GM19324 (cell line): ENCODE measurements around the gene VASP.

Source experiments
- ATAC-seq: cut with Tn5 transposase; IDR thresholded peaks from one replicate; pipeline ENCODE4 v1.9.1; 2021; ENCODE audit warnings: mild to moderate bottlenecking, moderate library complexity; ENCODE audit not compliant: unreplicated experiment, low FRiP score

Gene VASP

DNA sequence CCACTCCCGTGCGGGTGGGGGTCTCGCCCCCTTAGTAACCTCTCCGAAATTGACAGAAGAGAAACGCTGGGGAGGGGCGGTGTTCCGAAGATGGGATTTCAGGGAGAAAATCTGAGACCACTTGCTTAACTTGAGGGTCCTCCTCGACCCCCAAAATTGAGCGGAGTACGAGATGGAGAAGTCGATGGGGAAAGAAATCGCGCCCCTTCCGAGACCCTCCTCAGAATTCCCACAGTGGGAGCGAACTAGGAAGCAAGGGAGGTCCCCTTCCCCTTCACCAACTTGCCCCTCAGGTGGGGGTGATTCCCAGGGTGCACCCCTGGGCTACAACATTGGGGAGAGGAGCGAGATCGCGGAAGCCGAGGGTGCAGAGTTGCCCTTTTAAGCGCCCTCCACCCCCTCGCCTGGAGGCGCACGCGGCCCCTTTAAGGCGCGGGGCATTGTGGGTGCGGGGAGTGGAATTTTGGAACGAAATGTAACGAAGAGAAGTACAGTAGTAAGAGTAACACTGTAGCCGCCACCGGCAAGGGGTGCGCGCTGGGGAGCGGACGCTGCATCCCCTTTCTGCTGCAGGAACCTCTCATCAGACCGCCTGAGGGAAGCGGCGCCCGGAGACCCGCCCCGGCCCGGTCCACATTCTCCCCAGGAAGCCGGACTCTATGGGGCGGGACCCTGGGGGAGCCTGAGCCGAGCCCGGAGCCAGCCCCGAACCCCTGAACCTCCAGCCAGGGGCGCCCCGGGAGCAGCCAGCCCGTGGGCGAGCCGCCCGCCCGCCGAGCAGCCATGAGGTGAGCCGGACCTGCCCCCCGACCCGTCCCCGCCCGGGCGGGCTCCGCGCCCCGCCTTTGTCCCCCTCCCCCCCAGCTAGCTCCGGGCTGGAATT is at the start of gene VASP:
TSS of gene VASP (plus strand) at position 491 of the 883 bp plus-strand sequence. CDS start at position 784, 293 bp downstream.
- ATAC-seq: peak; percentile 52

GRCh38 chr19:45457776-45458175 is 49.5 kb upstream of the VASP start:
- ATAC-seq: no peak

- no peak for ATAC-seq
These were observed 46.4 kb upstream of the VASP start for GRCh38 chr19:45460807-45461347.

GRCh38 chr19:45462174-45462573 is 45.1 kb upstream of the VASP start:
- ATAC-seq: no peak

- no peak for ATAC-seq
These were observed 44.0 kb upstream of the VASP start for GRCh38 chr19:45463241-45463640.

- no peak for ATAC-seq
These were observed 43.0 kb upstream of the VASP start for GRCh38 chr19:45464274-45464673.

GRCh38 chr19:45464852-45465441 is 42.3 kb upstream of the VASP start:
- no peak for ATAC-seq

DNA sequence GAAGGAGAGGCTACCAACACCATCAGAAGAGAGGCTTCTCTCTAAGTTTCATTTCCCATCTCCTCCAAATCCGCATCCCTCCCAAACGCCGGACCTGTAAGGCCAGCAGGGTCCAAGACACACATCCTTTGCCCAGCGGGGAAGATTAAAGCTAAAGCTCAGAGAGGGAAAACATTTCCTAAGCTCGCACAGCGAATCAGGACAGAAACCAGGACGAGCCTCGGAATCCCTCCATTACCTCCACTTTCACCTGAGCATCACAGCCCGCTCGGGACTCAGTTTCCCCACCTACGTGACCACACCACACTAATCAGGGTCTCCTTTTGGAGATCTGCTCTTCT is 40.2 kb upstream of the VASP start:
- no peak for ATAC-seq

DNA sequence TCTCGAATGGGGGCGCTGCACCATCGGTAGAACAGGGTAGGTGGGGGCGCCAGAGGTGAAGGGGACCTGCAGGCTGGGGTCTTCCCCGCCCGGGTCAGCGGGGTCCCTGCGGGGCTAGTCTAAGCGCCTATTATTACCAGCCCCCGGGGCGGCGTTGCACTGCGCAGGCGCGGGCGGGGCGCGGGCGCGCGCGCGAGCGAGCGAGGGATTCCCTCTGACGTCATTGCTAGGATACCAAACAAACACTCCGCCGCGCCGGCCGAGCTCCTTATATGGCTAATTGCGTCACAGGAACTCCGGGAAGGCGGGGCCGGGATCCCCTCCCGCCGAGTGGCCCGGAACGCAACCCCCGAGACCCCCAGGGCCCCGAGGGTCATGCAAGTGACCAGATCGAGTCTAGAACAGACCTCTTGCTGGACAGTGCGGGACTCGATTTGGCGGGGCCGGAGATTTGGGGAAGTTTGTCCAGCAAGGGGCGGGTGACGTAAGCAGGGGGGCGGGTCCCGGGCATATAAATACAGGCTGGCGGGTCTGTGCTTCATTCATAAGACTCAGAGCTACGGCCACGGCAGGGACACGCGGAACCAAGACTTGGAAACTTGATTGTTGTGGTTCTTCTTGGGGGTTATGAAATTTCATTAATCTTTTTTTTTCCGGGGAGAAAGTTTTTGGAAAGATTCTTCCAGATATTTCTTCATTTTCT is 39.7 kb upstream of the VASP start, which contains the start of gene FOSB:
TSS of gene FOSB (plus strand) at position 541 of the 703 bp plus-strand sequence. CDS start 591 bp downstream, outside the sequence.
- peak; percentile 44 for ATAC-seq

DNA sequence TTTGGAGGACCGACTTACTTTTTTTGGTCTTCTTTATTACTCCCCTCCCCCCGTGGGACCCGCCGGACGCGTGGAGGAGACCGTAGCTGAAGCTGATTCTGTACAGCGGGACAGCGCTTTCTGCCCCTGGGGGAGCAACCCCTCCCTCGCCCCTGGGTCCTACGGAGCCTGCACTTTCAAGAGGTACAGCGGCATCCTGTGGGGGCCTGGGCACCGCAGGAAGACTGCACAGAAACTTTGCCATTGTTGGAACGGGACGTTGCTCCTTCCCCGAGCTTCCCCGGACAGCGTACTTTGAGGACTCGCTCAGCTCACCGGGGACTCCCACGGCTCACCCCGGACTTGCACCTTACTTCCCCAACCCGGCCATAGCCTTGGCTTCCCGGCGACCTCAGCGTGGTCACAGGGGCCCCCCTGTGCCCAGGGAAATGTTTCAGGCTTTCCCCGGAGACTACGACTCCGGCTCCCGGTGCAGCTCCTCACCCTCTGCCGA is 39.1 kb upstream of the VASP start:
- ATAC-seq: peak; percentile 7

DNA sequence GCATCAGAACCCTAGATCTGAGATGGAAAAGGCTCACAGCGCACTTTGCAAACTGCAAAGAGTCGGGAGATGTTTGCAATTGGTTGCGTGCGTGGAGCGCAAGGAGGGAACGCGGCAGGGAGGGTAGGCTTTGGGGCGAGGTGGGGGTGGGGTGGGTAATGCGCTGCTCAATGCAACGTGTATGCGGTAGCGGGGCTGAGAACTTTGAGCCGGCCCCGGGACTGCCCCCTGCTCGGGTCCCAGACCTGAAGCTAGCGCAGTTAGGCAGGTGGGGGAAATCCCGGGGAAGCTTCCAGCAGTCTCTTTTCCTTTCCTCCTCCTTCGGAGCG is 38.5 kb upstream of the VASP start:
- ATAC-seq: no peak

- peak; percentile 62 for ATAC-seq
These were observed 37.9 kb upstream of the VASP start for GRCh38 chr19:45469132-45469944.

GRCh38 chr19:45469945-45470761 is 37.1 kb upstream of the VASP start:
- no peak for ATAC-seq

GRCh38 chr19:45470762-45471081 is 36.6 kb upstream of the VASP start:
- ATAC-seq: no peak

DNA sequence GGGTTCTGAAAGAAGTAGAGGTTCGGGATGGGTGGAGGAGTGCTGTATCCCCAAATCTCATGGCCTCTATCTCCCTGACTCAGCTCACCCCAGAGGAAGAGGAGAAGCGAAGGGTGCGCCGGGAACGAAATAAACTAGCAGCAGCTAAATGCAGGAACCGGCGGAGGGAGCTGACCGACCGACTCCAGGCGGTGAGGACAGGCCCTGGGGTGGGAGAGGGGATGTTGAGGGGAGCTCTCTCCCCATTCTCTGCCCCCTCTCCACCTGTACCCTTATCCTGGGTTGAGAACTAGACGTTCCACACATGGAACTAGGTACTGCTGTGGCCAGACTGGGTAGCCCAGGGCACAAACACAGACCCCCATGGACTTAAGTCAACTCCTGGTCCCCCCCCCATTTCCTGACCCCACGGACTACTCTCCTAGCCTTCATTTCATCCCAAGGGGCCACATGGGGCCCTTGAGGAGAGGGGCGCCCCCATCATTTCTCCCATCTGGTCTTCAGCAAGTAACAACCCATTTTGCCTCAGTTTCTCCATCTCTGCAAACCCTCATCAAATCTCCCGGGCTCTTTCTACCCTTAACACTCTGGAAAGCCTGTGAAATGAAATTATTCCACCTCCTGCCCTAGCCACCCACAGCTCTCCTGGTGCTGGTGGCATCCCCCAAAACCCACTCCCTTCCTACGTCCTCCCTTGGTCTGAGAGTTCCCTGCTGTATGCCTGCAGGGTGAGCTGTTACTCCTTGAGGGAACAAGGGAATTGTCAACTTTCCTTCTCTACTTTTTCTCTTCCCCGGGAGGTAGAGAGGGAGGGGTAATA is 36.0 kb upstream of the VASP start:
- ATAC-seq: no peak

GRCh38 chr19:45471931-45472562 is 35.2 kb upstream of the VASP start:
- no peak for ATAC-seq

GRCh38 chr19:45472563-45473366 is 34.5 kb upstream of the VASP start:
- no peak for ATAC-seq

DNA sequence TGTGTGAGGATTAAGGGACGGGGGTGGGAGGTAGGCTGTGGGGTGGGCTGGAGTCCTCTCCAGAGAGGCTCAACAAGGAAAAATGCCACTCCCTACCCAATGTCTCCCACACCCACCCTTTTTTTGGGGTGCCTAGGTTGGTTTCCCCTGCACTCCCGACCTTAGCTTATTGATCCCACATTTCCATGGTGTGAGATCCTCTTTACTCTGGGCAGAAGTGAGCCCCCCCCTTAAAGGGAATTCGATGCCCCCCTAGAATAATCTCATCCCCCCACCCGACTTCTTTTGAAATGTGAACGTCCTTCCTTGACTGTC is 34.0 kb upstream of the VASP start:
- no peak for ATAC-seq
